HT-29 (cell line): ENCODE results near the gene HOXC12. TPM values are rescaled to one million over a fixed set of nuclear protein-coding genes. Genes with fewer than 3 reads are reported as not detected.
A peak's percentile ranks its signal among the peaks of the same experiment; 100 is the strongest.

Source experiments
- DNase-seq: peaks from one replicate; pipeline ENCODE4 v3.0.0-alpha.2; 2015; ENCODE audit warnings: low spot score
- total RNA-seq: library from RNA; depleted of rRNA; stranded (reverse); fragments of >200 nt; shearing (Covaris generic); gene quantifications from 2 replicates; pipeline ENCODE4 v1.2.3, GENCODE V29; 2014

Gene HOXC12
- total RNA-seq, 1 experiment from 2014 or later = 0.05 TPM

DNA sequence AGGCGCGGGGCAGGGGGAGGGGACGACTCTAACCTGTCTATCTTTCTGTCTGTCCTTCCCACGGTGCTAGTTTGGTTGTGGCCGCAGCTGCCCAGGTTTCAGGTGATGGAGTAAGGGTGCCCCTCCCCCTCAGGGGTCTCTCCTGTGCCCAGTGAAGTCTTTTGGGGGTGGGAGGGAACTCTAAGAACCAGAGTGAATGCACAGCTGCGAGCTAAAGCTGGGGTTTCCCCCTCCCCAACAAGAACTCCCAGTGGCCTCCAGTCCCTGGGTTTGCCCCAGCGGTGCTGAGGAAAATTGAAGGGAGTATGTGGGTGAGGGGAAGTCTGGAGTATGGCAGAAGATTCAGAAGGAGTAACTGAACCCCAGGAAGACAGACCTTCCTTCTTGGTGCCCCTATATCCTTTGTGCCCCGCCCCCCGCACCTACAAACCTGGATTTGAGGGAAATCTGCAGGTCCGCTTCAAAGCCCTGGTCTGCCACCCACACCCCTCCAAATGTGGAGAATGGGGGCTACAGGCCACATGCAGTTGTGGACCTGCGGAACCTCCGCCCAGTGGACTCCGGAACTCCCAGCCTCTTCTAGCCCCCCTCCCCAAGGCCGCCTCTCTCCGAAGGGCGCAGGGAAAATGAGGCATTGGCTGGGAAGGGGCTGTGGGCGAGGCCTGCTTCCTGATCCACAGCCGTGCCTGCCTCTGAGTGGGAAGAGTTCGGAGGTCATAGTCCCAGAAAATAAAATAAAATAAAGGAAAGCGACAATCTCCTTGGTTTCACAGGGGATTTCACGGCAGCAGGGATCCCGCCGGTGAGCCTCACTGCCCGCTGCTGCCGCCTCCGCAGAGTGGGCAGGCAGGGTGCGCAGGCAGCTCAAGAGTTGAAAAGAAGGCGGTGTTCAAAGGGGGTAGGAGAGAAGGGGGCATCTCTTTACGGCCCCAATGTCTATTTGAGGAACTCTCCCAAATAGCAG is 41.8 kb downstream of the HOXC12 start:
- no peak for DNase-seq

DNA sequence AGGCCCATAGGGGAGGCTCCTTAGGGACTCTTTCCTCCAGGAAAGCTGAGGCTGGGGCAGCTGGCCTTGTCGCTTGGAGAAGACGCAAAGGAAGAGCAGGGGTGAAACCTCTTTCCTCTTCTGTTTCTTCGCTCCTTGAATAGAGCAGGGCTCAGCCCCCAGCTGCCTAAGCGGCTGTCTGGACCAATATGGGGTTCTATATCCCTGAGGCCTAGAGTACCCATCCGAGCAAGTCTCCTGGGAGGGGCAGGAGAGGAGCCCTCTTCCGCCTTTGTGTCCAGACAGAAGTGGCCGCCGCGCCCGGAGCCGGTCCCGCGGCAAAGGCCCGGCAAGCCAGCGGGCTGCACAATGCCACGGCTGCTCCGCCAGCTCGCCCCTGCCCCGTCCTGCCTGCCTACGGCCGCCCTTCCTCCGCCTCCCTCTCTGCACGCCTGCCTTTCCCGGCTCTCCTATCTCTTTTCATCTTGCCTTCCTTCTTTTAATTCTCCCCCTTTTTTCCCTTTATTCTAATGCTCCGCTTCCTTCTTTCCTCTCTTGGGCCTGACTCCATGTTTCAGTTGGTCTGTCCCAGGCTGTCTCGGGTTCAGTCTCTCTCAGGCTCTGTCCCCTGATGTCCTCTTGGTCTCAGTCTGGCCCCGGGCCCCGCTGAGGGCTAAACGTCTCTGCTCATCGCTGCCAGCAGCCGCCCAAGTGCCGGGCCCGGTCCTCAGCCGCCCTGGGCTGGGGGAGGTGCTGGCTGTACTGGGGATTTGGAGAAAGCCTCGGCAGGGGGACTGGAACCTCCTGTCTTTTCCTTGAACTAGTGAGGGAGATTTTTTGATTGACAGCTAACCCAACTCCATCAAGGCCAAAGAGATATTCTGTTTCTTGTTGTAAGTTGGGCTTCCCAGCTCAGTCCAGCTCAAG is 42.8 kb downstream of the HOXC12 start:
- DNase-seq = no peak

DNA sequence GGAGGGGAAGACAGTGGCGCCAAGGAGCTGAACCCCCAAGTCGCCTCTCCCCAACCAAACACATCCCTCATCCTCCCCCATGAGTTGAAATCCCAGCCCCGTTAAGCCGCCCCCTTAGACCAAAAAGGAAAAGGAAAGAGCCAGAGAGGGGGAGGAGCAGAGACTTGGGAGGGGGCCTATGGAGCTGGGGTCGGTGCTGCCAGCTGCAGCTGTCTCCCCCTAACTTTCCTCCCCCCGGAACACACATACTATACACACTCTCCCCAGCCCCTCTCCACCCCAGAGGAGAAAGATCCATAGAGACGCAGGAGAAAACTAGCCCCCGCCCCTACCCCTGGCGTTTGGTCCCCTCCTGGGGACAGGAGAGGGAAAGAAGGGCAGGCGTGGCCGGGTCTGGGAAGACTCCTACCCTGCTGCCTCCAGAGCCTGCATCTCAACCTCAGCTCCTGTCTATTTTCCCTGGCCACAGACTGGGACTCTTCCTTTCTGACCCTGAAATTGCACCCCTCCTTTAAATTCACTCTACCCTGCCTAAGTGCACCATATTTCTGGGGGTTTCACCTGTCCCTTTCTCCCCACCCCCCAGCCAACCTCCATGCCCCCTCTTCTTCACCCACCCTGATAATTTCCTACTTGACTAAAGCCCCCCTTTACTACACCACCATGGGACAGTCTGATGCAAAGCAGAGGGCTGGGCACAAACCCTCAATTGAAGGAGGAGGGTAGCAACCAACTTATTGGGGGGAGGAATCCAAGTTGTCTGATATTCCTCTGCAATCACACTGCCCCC is 43.6 kb downstream of the HOXC12 start:
- no peak for DNase-seq

DNA sequence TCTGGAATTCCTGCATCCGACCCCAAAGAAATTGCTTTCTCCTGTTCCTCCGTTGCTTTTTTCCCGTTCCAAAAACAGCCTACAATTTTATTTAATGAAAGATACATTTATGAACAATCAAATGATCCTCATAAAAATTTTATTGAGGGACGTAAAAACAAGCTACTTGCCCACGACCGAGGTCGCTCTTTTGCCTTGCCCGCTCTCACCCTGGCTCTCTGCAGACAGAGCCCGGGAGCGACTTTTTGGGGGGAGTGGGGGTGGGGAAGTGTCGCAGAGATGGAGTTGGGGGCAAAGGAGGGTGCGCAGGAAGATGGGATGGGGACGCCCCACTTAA is 44.2 kb downstream of the HOXC12 start:
- DNase-seq = no peak

DNA sequence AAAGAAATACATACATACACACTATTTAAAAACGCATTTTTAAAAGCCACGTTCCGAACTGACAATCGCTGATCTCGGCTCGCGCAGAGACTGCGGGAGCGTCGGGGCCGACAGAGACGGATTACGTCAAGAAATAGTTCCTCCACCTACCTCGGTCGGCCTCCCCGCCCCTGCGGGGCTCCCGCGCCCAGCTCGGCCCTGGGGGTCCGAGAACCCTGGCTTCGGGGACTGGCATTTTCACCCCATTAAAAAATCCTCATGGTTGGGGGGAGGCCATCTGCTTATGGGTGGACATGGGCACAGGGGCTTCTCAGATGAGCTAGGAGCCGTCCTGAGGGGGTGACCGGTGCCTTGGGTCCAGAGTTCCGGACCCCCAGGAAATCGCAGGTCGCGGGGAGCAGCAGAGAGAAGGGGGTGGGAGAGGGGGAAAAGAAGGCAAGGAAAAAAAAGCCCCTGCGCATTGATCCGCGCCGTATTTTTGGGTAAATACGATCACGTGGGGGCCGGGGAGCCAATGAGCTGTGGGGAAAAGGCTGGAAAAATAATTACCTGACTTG is 44.9 kb downstream of the HOXC12 start:
- DNase-seq = no peak

DNA sequence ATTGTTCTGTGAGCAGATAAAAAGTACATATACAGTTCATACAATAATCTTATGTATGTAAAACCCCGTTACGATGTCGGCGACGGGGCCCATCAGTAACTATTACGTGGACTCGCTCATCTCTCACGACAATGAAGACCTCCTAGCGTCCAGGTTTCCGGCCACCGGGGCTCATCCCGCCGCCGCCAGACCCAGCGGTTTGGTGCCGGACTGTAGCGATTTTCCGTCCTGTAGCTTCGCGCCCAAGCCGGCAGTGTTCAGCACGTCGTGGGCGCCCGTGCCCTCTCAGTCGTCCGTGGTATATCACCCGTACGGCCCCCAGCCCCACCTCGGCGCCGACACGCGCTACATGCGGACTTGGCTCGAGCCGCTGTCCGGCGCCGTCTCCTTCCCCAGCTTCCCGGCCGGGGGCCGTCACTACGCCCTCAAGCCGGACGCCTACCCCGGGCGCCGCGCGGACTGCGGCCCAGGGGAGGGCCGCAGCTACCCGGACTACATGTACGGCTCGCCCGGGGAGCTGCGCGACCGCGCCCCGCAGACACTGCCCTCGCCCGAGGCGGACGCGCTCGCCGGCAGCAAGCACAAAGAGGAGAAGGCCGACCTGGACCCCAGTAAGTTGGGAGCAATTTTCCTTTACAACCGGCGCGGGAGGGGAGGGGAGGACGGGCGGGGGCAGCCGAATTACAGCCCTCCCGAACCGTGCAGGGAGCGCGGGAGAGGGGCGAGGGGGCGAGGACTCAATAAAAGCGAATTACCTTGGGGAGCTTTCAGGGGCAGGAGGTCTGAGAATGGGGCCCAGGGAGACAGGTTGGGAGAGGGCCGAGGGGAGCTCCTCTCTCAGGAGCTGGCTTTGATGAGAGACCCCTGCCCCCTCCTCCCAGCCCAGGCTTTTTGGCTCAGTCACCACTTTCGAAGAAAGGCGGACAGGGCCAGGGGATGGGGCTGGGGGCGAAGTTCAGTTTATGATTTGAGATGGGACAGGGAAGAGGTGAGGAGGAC is 45.7 kb downstream of the HOXC12 start, which contains the start of gene HOXC9:
HOXC9 (plus strand) TSS at position 46 of the 999 bp plus-strand sequence; CDS start at position 74, 28 bp downstream.
- no peak for DNase-seq

DNA sequence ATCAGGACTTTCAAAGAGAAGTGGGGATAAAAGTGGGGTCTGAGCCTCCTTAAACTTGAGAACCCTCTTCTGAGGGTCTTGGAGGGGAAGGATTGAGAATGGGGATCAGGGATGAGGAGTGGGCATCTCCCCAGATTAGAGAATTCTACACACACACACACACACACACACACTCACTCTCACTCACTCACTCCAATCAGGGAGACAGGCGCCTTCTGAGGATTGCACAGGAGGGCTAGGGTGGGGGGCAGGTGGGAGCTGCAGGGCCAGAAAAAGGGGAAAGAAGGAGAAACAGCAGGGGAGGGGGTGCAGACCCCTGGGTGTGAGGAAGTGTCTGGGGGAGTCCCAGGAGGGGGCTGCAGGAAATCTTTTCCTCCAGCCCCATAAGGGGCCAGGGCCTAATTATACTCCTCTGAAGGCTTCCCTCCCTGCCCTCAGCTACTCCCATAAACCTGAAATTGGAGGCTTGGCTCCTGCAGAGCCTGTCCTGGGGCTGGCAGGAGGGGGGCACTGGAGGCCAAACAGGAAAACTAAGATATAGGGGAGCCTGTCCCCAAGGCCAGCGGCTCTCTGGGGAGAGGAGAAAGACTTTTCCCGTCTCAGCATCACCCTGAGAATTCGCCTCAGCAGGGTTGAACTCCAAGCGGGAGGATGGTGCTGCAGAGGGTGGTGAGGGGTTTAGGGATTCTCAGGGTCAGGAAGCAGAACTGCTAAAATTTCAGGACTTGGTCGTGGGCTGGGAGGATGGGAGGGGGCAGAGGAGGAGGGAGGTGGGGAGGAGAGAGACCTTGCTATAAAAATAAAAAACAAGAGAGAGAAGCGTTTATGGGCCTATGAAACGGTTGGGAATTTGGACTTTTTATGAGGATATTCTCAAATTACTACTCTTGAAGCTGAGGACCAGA is 46.8 kb downstream of the HOXC12 start:
- no peak for DNase-seq

DNA sequence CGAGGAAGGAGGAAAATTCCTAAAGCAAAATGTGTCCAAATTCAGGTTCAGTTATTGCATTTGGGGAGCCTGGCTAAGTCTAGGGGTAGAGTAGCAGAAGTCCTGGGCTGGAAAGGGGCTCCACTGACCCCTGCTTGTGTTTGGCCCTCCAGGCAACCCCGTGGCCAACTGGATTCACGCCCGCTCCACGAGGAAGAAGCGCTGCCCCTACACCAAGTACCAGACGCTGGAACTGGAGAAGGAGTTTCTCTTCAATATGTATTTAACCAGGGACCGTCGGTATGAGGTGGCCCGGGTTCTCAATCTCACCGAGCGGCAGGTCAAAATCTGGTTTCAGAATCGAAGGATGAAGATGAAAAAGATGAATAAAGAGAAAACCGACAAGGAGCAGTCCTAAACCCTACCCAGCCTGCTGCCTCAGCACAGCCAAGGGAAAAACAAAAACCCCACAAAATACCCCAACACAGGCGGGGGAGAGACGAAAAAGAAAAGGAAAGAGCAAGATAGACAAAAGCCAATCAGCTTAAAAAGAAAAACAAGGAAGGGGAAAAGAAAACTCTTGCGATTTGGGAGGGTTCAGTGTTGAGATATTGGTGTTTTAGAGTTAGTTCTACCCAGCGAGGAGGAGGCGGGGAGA is 47.7 kb downstream of the HOXC12 start:
- no peak for DNase-seq

DNA sequence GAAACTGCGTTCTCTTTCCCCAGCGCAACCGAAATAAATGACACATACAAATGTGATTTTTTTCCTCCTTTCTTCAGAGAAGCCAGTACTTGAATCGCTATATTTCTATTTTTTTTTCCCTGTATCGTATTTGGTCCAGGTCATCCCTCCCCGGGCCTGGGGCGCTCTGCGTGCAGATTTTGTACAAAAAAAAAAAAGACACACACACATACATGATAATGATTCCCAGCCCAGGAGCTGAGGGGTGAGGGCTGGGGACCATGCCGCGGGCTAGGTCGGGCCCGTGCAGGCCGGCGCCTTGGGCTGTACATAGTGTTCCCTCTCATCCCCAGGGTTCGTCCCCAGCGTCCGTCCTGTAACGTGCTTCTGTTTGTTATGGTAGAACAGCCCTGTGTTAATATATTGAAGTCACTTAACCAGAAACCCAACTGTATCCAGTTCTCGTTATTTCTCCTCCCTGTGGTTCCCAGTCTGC is 48.2 kb downstream of the HOXC12 start:
- no peak for DNase-seq

DNA sequence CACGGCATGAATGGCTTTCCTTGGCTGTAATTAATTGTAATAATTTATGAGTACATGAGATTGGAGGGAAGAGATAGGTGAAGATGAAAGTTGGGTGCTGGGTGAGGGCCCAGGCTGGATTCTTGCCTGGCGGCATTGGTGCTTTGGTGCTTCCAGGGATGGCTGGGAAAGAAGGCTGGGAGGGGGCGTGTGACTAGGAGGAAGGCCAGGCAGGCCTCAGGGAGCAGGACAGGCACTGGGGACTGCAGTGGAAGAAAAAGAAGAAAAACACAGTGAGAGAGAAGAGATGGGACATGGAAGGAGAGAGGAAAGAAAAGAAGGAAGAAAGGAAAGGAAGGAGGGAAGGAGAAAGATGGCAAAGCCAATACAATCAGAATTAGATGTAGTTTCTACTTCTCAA is 48.9 kb downstream of the HOXC12 start:
- DNase-seq = no peak

DNA sequence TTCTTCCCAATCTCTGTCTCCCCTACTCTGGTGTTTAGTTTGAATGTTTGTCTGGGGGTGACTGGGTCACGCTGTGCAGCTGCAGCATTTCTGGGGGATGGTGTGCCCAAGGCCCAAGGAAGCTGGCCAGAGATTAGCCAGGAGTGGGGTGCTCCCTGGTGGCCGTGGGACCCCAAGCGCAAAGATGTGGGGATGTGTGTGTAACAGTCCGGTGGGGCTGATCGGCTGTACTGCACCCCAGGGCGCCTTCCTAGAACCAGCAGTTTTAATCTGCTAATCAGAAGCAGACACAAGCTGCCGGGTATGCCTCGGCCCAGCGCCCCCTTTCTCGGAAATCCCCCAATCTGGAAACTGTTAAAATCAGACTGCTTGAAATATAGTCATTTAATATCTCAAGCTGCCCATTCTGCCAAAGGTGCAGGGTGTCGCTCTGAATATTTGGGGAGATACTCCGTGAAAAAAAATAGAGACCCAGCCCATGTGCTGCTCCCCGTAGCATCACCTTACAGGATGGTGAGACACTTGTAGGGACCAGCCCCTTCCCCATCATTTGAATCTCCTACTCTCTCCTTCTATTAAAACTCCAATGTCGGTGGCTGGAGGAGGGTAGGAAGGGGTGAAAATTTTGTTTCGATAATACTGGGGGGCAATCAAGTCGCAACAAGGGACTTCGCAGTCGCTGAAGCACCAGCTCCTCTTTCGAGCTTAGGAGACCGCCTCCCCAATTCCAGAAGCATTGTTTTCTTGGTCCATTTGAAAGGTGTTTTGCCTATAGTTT is 49.5 kb downstream of the HOXC12 start:
- peak; percentile 59 for DNase-seq

DNA sequence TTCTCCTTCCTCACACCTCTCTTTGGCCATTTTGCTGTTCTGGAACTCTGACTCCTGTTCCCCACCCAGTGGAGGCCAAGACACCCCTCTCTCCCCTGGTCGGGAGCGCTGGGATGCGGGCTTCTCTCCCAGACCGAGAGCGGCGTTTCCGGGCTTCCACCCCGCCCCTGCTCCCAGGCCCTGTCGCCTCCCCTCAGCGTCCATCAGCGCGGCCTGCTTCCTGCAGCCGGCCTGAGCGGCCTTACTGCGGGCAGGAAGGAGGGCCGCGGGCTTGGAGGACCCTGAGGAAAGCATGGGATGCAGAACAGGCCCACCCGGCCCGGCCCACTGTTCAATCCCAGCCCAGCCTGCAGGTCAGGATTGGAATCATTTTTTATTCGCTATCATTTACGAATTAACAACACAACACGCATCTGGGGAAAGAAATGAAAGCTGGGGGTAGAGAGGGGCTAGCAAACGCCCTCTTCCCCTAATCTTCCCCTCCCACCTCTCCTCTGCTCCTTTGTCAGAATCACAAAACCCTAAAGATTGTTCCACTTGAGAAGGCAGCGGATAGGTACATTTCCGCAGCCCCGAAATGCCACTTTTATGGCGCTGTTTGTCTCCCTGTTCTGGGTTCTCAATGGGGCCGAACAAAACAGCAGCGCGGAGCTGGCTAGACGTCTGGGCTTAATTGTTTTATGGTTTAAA is 50.3 kb downstream of the HOXC12 start:
- no peak for DNase-seq

DNA sequence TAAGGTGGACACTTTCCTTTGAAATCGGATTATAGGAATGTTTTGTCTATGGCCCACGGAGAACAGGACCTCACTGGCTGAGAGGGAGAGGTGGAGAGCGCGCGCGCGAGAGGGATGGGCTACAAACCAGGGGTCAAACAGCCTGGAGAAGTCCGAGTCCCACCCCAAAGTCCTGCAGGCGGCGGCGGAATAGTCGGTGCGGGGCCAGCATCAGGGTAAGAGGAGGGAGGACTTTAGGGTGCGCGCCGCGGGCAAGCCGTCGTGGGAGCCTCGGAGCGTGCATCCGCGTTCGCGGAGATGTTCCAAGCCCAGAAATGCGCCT is 50.8 kb downstream of the HOXC12 start:
- no peak for DNase-seq

DNA sequence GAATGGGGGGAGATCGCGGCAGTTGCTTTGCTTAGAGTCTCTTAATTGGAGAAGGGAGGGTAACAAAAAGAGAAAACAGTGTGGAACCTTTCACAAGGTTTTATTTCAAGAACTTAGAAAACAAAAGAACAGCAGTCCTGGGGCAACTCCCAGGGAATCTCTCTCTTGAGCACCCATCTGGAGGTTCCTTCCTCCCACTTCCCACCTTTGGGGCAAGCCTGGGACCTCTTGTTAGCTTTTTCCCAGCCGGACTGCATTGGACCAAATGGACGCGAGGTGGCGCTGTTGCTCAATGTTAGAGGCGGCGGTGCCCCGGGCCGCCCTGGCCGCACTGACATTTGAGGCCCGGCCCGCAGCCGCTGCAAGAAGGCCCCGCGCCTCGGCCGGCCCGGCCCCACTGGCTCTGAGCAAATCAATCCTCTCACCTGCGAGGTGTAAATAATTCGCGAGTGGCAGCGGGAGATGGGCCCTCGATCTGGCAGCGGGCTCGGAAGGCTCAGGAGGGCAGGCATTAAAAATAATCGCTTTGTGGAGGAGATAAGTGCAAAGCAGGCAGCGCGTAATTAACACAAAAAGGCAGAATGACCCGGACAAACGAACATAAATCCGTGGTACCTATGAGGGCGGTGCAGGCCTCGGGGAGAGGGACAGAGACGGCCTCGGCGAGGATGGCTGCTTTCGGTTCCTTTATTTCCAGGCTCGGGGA is 51.3 kb downstream of the HOXC12 start:
- peak; percentile 95 for DNase-seq

DNA sequence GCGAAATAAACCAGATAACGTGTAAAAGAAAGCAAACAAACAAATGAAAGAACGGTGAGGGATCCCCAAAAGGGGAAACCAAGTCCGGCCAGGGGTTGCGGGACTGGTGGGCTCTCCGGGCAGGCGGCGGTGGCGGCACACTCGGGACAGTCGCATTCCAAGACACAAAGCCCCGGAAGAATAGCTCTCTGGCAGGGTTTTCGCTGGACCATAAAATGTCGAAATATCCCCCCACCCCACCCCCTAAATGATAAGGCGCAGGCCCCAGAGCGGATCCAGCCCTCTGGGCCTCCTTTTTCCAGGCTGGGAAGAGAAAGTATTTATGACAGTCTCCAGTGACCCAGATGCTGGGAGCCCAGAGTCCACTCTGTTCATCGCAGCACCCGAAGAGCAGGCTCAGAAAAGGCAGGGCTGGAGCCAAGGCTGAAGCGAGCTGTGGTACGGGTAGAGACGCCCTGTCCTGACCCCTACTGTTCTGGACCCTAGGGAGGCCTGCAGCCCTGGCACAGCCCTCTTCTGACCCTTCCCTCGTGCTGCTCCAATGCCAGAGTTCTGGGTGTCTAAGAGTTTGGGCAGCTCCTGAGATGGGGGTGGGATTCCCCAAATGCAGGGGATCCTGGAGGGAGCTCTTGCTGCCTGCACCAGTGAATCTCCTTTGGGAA is 52.0 kb downstream of the HOXC12 start:
- DNase-seq = no peak
